GM19023 (cell line): ENCODE results near the gene ART5.

ENCODE experiments used
- ATAC-seq: cut with Tn5 transposase; IDR thresholded peaks from one replicate; pipeline ENCODE4 v1.9.1; 2021; ENCODE audit warnings: mild to moderate bottlenecking, moderate library complexity; ENCODE audit not compliant: unreplicated experiment

Gene ART5

DNA sequence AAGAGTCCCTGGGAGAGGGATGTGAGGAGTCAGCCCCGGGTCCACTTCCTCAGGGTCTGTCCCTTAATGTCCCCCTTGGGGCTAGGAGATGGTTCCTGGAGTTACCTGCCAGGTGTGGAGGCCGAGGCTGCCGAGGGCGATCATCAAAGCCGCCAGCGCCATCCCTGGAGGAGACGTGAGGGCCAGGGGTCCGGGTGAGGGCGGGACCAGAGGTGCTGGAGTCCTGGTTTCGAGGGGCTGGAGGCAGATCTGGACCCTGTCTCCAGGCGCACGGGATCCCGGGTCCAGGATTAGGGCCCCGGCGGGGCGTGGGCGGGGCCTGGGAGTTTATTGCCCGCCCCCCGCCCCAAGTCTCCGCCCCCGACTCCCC lies at the start of gene ART5:
ART5 (minus strand) TSS at position 292 of the 370 bp plus-strand sequence; CDS start at position 162, 130 bp downstream.
- ATAC-seq: no peak

GRCh38 chr11:3686751-3687150 lies 45.0 kb upstream of the ART5 start:
- no peak for ATAC-seq

DNA sequence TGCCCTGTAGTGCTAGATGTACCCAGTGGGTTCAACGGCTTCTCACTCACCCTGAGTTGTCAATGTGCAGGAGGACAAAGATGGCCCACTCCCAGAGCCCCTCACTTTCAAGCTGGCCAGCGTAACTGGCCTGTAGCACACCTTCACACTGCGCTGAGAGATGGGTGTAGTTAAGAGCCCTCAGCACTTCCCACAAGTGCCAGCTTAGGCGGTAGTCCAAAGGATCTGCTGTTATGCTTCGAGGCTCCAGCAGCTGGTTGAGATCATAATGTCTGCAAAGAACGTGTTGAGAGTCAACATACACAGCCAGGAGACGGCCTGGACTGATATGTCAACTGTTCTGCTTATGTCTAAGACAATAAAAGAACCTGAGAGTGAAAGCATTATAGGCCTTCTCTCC lies 44.1 kb upstream of the ART5 start:
- ATAC-seq: no peak

DNA sequence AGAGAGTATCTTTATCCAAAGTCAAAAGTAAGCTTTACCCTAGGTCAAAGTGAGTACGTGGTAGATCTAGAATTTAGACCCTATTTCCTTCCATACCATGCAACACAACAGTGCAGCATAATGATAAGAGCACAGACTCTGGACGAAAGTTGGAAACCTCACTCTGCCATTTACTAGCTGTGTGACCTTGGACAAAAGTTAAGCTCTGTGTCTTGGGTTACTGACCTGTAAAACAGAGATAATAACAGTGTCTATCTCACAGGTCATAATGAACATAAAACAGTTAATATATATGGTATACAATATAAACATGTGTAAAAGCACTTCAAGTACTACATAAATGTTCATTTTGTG lies 43.0 kb upstream of the ART5 start:
- ATAC-seq: no peak

DNA sequence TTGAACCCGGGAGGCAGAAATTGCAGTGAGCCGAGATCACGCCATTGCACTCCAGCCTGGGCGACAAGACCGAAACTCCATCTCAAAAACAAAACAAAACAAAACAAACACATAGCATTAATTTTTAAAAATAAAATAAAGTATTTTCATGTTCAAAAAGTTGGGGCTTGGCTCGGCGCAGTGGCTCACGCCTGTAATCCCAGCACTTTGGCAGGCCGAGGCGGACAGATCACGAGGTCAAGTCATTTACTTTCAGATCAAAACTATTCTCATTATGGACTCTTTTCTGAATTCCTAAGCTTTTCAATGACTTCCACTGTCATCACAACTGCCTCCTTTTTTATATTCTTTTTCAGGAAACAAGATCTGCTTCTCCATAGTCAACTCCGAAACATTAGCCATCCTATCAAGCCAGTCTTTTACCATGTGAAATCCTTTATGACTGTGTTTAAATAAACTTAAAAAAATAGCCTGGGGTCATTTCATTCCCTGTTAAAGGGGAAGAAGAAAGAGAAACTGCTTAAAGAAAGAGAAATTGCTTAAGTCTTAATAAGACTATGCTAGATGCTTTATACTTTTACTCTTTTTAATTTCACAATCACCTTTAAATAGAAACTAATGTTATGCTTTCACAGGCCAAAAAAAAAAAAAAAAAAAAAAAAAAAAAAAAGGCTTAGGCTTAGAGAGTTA lies 42.5 kb upstream of the ART5 start:
- ATAC-seq: no peak

GRCh38 chr11:3683039-3683438 lies 41.2 kb upstream of the ART5 start:
- no peak for ATAC-seq

GRCh38 chr11:3679077-3679476 lies 37.3 kb upstream of the ART5 start:
- ATAC-seq: no peak

- ATAC-seq: no peak
Observed at GRCh38 chr11:3675971-3676370, 34.2 kb upstream of the ART5 start.

- ATAC-seq: no peak
Observed at GRCh38 chr11:3674189-3674588, 32.4 kb upstream of the ART5 start.

DNA sequence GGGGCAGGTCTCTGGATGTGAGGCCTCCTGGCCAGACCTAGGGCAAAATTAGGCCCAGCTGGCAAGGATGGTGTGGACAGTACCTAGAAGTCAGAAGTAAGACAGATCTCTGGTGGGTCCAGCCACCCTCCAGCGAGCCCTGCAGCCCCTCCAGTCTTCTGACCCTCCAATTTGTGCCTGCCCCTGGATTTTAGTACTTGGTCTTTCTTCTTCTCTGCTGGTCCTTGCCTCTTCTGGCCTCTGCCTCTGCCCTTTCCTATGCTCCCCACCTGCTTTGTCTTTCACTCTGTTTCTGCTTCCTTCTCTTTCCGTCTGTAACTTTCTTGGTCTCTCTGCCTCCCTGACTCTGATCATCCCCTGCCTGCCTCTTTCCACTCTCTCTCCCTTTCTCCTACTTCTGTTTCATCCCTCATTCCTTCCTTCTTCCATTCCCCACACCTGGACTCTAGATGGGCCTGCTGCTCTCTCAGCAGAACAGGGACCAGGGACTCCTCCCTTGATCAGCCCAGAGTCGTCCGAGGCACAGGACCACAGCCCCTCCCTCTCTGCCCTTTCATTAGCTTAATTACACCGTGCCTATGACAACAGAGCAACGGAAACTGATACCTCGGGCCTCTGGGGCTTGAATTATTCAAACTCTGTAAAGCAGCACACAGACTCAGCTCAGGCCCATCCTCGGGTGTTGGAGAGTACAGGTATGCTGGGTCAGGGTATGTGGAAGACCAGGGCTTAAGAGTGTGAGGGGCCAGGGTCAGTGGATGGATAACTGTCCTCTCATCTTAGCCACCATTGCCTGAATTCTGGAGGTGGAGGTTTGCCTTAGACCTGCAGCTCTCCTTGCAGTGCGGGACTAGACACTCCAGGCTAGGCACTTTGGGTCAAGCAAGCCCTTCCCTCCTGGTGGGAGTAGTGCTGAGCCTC lies 29.8 kb upstream of the ART5 start, which contains the start of gene CHRNA10:
CHRNA10 (minus strand) TSS at position 51 of the 921 bp plus-strand sequence. CDS start 72 bp downstream, outside the sequence.
- ATAC-seq: no peak

GRCh38 chr11:3669742-3670183 lies 28.0 kb upstream of the ART5 start:
- no peak for ATAC-seq

DNA sequence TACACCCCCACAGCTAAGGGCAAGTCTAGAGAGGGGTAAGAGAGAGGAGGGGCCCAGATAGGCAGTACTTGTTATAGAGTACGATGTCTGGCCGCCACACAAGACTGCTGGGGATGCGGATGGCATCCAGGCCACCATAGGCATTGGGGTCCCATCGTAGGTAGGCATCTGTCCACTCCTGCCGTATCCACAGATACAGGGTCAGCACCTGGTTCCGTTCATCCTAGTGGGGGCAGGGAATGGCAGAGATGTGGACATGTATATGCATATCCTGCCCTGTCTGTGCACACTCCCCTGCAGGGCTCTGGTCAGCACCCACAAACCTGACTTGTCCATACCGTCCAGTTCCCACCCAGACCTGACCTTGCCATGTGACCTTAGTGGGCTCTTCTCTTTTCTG lies 27.3 kb upstream of the ART5 start:
- ATAC-seq: no peak

- no peak for ATAC-seq
Observed at GRCh38 chr11:3667149-3668035, 25.6 kb upstream of the ART5 start.

GRCh38 chr11:3666023-3666530 lies 24.3 kb upstream of the ART5 start:
- no peak for ATAC-seq

DNA sequence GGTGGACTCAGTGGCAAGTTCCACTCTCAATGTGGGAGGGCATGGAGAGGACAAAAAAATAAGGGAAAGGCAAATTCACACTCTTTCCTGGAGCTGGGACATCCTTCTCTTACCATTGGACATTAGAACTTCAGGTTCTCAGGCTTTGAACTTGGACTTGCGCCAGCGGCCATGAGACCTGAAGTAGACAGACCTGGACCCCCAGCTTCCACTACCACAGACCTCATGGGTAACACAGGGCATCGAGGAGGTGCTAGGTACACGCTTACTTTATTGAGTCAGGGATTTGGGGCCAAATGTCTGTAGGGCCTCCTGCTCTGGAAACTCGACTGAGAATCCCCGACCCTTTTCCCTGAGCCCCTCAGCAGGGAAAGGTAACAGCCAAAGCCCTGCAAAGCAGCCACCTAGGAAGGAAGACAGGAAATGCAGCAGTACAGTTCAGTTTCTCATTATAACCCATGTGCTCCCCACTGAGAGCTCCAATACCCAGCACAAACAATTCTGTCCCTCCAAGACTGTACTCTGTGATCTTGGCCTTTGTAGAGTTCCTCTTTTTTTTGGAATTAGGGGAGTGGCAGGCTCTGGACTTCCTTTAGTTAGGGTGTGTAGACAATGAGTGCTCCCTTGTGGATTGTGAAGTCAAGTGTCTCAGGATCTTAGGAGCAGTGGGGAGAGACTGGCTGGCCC lies 23.7 kb upstream of the ART5 start:
- no peak for ATAC-seq

DNA sequence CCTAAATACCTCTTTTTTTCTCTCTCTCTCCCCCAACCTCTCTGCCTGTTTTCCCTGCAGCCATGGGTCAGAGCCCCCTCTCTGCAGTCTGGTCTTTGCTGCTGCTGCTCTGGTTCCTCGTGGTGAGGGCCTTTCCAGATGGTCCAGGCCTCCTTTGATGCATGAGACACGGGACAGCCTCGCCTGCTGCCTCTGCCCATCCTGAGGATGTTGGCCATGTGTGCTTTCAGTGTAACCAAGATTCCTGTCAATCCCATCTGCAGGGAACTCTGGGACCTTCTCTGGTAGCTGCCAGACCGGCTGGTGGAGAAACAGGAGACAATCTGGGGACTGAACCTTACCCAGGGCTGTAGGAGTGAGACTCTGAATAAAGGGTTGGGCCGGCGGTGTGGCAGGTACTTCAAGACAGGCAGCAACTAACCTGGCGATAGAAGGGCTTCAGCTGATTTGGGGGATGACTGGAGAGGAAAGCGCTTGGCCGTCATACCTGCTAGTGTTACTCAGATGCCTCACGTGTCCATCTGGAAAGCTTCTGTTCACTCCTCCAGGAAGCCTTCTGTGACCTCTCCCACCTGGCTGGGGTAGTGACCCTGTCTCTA lies 22.3 kb upstream of the ART5 start:
- ATAC-seq: no peak

- ATAC-seq: no peak
Observed at GRCh38 chr11:3662856-3663255, 21.1 kb upstream of the ART5 start.

- ATAC-seq: no peak
Observed at GRCh38 chr11:3660960-3661359, 19.2 kb upstream of the ART5 start.

DNA sequence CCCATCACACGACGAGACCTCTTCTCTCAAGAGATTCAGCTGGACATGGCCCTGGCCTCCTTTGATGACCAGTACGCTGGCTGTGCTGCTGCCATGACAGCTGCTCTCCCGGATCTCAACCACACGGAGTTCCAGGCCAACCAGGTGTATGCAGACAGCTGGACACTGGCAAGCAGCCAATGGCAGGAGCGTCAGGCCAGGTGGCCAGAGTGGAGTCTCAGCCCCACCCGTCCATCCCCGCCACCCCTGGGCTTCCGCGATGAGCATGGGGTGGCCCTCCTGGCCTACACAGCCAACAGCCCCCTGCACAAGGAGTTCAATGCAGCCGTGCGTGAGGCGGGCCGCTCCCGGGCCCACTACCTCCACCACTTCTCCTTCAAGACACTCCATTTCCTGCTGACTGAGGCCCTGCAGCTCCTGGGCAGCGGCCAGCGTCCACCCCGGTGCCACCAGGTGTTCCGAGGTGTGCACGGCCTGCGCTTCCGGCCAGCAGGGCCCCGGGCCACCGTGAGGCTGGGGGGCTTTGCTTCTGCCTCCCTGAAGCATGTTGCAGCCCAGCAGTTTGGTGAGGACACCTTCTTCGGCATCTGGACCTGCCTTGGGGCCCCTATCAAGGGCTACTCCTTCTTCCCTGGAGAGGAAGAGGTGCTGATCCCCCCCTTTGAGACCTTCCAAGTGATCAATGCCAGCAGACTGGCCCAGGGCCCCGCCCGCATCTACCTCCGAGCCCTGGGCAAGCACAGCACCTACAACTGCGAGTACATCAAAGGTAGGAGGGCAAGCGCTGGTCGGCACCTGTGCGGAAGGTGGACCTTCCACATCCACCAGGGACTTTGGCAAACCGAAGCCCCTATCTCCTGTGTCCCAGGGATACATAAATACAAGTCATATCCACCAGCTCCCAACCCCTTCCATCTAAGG lies 18.1 kb upstream of the ART5 start:
- ATAC-seq: no peak
